Tibial nerve (tissue), 4 donors: ENCODE data around the gene MTRF1. TPM values are rescaled to one million over a fixed set of nuclear protein-coding genes. Genes with fewer than 3 reads are reported as not detected.

Source experiments
- DNase-seq, 2 donors: peaks; one replicate each; pipeline ENCODE4 v3.0.0-alpha.2; 2019; ENCODE audit warnings: low spot score in 2 of 2
- H3K27ac ChIP-seq, 4 donors: fragments of 200-600 bp; sonication (generic) in 3 of 4; one replicate each; pipeline ENCODE4 v1.5.1; 2017 to 2019; ENCODE audit warnings: mild to moderate bottlenecking in 1 of 4
- H3K27me3 ChIP-seq, 2 donors: fragments of 200-600 bp; sonication (generic) in 1 of 2; one replicate each; pipeline versions ENCODE4 v1.5.1 to v1.6.0; 2017 to 2019
- H3K36me3 ChIP-seq, 3 donors: fragments of 200-600 bp; sonication (generic); one replicate each; pipeline ENCODE4 v1.5.1; 2018 to 2019
- H3K4me1 ChIP-seq, 4 donors: fragments of 200-600 bp; sonication (generic) in 3 of 4; one replicate each; pipeline ENCODE4 v1.5.1; 2017 to 2019
- H3K4me3 ChIP-seq, 4 donors: fragments of 200-600 bp; sonication (generic) in 3 of 4; one replicate each; pipeline ENCODE4 v1.5.1; 2017 to 2019; ENCODE audit warnings: mild to moderate bottlenecking in 1 of 4, moderate library complexity in 1 of 4
- H3K9me3 ChIP-seq, 4 donors: fragments of 200-600 bp; sonication (generic) in 3 of 4; one replicate each; pipeline ENCODE4 v1.5.1; 2017 to 2019
- EP300 ChIP-seq, 2 donors: sonication (generic); formaldehyde crosslinking; IDR thresholded peaks; one replicate each; pipeline ENCODE4 v1.6.1; 2017; ENCODE audit warnings: antibody characterized with exemption in 2 of 2, mild to moderate bottlenecking in 1 of 2
- POLR2A ChIP-seq, 2 donors: fragments of 450-650 bp; IDR thresholded peaks; one replicate each; pipeline ENCODE4 v1.6.1; 2017; ENCODE audit warnings: antibody characterized with exemption in 2 of 2, mild to moderate bottlenecking in 2 of 2, moderate library complexity in 2 of 2
- WGBS, 2 donors: methylation state at CpG; one replicate each; pipeline ENCODE4 v1.1.5; 2018; 5-methylcytosine and 5-hydroxymethylcytosine counted together
- total RNA-seq, 4 donors: library from RNA; depleted of rRNA; stranded (reverse); fragments of >200 nt; gene quantifications; one replicate each; pipeline ENCODE4 v1.1.0, GENCODE V29; 2016
- TF ChIP-seq, protein P1 (sequence below), 5 experiments: fragments of 200-600 bp in 3 of 5; fragments of 450-650 bp in 2 of 5; sonication (generic) in 3 of 5; IDR thresholded peaks; one replicate each; pipeline ENCODE4 v1.5.1; 2016 to 2019; ENCODE audit warnings: antibody characterized with exemption in 5 of 5, mild to moderate bottlenecking in 3 of 5, moderate library complexity in 2 of 5

MTRF1 gene
- total RNA-seq, 4 donors from 2014 or later = 2.5 to 27.3 (median 7.3) TPM

DNA sequence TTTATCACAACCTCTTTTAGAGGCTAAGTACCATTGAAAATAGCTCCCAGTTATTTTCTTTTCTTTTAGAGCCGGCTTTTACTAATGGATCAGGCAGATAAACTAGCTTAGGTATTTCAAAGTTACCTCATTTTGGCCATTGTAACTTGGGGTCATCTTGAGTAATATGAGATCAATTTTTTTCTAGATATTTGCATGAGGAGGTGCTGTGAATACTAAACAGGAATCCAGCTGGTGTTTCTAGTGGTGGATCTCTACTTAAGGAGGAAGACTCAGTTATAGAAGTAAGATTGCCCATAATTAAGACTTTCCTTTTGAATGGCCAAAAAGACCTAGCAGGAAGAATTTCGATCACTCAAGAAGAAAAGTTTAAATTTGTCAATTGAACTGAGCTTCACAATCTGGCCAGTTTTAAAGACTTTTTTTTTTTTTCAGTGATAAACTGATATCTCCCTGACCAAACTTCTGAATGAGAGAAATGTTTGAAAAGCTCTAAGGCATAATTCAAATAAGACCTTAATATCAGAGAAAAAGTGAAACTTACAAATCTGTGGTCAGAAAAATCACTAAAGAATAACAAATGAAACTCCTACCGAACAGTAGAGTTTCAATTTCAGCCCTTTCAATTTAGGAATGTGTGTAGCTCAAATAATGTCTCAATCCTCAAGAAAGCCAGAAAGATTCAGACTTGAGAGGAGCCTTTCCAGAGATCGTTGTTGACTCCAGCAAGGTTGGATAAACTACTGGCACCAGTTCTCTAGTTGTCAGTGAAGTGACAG, 36.1 kb upstream of the MTRF1 start:
- DNase-seq = no peak
- WGBS, 2 donors = 90 to 95% methylated on average over 4 of the region's 4 CpGs
- no peaks in the 10 kb centered on the region for H3K36me3 ChIP-seq
- no peak overlapping the region for H3K27ac ChIP-seq
- no peaks in the 10 kb centered on the region for H3K4me1 ChIP-seq
- TF ChIP-seq POLR2A (IDR thresholded peaks at IDR 0.05) = no peak
- no peak for TF ChIP-seq EP300 (IDR thresholded peaks at IDR 0.05)
- TF ChIP-seq, protein P1, sequence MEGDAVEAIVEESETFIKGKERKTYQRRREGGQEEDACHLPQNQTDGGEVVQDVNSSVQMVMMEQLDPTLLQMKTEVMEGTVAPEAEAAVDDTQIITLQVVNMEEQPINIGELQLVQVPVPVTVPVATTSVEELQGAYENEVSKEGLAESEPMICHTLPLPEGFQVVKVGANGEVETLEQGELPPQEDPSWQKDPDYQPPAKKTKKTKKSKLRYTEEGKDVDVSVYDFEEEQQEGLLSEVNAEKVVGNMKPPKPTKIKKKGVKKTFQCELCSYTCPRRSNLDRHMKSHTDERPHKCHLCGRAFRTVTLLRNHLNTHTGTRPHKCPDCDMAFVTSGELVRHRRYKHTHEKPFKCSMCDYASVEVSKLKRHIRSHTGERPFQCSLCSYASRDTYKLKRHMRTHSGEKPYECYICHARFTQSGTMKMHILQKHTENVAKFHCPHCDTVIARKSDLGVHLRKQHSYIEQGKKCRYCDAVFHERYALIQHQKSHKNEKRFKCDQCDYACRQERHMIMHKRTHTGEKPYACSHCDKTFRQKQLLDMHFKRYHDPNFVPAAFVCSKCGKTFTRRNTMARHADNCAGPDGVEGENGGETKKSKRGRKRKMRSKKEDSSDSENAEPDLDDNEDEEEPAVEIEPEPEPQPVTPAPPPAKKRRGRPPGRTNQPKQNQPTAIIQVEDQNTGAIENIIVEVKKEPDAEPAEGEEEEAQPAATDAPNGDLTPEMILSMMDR (IDR thresholded peaks at IDR 0.05) = no peak
- no peaks in the 10 kb centered on the region for H3K27me3 ChIP-seq
- no peaks in the 10 kb centered on the region for H3K9me3 ChIP-seq
- no peak overlapping the region for H3K4me3 ChIP-seq

DNA sequence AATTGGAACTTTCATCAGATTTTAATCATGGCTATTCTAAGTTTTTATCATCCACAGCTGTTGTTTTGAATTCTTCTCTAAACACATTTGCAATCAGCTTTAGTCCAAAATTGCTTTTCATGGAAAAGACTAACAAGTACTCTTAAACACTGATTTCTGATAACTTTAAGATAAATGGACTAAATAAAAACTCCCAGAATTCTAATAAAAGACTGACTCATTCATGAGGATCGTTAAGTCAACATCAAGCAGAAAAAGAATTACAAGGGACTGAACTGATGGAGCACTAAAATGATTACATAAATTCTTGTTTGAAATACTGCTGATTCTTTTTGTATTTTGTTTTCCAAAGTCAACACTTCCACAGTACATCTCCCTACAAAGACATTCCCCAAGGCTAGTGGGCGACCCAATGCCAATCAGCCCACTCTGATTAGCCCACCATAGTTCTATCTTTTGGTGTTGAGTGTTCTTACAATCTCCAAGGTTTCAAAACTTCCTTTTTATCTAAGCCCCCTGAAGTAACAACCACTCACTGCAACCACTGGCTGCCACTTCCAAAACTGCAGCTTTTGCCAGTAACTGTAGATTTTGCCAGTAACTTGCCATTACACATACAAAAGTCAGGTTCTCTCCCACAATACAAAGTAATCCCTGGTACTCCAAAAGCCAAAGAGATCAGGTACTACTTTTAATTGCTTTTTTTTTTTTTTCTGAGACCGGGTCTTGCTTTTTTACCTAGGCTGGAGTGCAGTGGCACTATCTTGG, 33.7 kb upstream of the MTRF1 start:
- H3K4me1 ChIP-seq = no peaks in the 10 kb centered on the region
- no peak overlapping the region for H3K4me3 ChIP-seq
- peaks cover 0 to 15% (median 5%) of the 10 kb centered on the region in 4 donors for H3K9me3 ChIP-seq
- H3K27me3 ChIP-seq = no peaks in the 10 kb centered on the region
- 68 to 71% methylated on average over 3 of the region's 3 CpGs for WGBS, 2 donors
- H3K36me3 ChIP-seq = no peaks in the 10 kb centered on the region
- DNase-seq = no peak
- TF ChIP-seq EP300 (IDR thresholded peaks at IDR 0.05) = no peak
- no peak for TF ChIP-seq POLR2A (IDR thresholded peaks at IDR 0.05)
- TF ChIP-seq, protein P1 (IDR thresholded peaks at IDR 0.05) = no peak
- no peak overlapping the region for H3K27ac ChIP-seq

DNA sequence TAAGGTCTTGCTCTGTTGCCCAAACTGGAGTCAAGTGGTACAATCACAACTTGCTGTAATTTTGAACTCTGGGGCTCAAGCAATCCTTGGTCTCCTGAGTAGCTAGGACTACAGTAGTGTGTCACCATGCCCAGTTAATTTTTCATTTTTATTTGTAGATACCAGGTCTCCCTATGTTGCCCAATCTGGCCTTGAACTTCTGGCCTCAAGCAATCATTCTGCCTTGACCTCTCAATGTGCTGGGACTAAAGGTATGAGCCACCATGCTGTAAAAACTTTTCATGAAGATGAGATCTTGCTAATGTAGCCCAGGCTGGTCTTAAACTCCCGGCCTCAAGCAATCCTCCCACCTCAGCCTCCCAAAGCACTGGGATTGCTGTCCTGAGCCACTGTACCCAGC, 32.6 kb upstream of the MTRF1 start:
- WGBS, 2 donors = 92 to 93% methylated on average over 1 of the region's 1 CpG
- Histone ChIP-seq H3K36me3 (no peaks in the 10 kb centered on the region), H3K27me3 (no peaks in the 10 kb centered on the region), H3K9me3 (peaks cover 0 to 15% (median 5%) of the 10 kb centered on the region in 4 donors), H3K4me3 (no peak overlapping the region), H3K27ac (no peak overlapping the region), H3K4me1 (no peaks in the 10 kb centered on the region)
- no peak for DNase-seq
- TF ChIP-seq, protein P1 (IDR thresholded peaks at IDR 0.05) = no peak
- TF ChIP-seq POLR2A (IDR thresholded peaks at IDR 0.05) (no peak), EP300 (IDR thresholded peaks at IDR 0.05) (no peak)

DNA sequence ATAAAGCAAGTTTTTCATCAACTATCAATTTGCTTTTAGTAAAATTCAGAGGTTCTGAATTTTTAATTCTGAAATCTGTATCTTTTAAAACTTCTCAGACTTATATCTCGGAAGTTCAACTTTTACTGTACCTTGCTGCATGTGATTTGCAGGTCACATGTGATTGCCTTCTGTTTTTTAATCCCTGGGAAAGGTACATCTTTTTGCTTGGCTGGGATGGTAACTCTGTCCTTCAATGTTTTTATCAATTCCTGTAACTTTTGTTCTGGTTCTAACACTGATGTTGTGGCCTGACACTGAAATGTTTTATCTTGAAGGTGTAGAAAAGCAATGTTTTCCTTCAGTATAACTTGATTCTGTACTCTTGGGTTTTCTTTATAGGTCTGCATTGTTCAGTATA, 31.5 kb upstream of the MTRF1 start:
- Histone ChIP-seq H3K27ac (no peak overlapping the region), H3K4me3 (no peak overlapping the region), H3K4me1 (no peaks in the 10 kb centered on the region), H3K27me3 (no peaks in the 10 kb centered on the region), H3K36me3 (no peaks in the 10 kb centered on the region), H3K9me3 (peaks cover 0 to 15% (median 5%) of the 10 kb centered on the region in 4 donors)
- TF ChIP-seq, protein P1 (IDR thresholded peaks at IDR 0.05) = no peak
- TF ChIP-seq POLR2A (IDR thresholded peaks at IDR 0.05) = no peak
- no peak for TF ChIP-seq EP300 (IDR thresholded peaks at IDR 0.05)
- WGBS, 2 donors = 90 to 95% methylated on average over 1 of the region's 1 CpG
- DNase-seq = no peak

DNA sequence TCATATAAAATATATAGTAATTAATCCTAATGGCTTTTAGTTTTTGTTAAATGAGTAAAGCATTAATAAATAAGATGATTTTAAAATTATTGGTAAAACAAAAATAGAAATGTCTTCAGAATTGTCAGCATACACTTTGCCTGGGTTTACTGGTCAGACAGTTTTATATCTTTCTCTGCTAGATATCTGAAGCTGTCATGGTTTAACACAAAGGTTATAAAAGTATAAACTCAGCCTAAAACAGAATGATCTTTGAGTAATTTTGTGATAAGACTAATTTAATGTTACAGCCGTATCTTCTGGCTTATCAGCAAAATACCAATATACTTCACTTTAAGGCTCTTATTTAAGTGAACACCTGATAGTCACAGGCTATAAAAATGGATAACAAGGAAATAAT, 29.9 kb upstream of the MTRF1 start:
- no peaks in the 10 kb centered on the region for H3K36me3 ChIP-seq
- H3K4me3 ChIP-seq = no peak overlapping the region
- no peak for DNase-seq
- TF ChIP-seq, protein P1 (IDR thresholded peaks at IDR 0.05) = no peak
- no peak for TF ChIP-seq POLR2A (IDR thresholded peaks at IDR 0.05)
- TF ChIP-seq EP300 (IDR thresholded peaks at IDR 0.05) = no peak
- no peaks in the 10 kb centered on the region for H3K27me3 ChIP-seq
- H3K27ac ChIP-seq = no peak overlapping the region
- H3K4me1 ChIP-seq = no peaks in the 10 kb centered on the region
- H3K9me3 ChIP-seq = peaks cover 0 to 15% (median 5%) of the 10 kb centered on the region in 4 donors
- 89 to 94% methylated on average over 1 of the region's 1 CpG for WGBS, 2 donors
